Activated CD8-positive, alpha-beta T cell treated with anti-CD3 and anti-CD28 coated beads, Interleukin-2, amount 10 ng/mL, durations not matched to agents 7 days and 5 days (primary cell): ENCODE data around the gene SYNE2. TPM values are rescaled to one million over a fixed set of nuclear protein-coding genes. Genes with fewer than 3 reads are reported as not detected.
"Not testable (repeated sequence)": the region's sequence is repeated elsewhere in the genome, so short reads cannot be mapped to it uniquely, and the experiment has no call there.

Experiments
- ATAC-seq: fragments of 150-1000 bp; cut with Tn5 transposase; one replicate; pipeline ENCODE4 v1.10.0; 2021; ENCODE audit warnings: moderate library complexity
- CTCF ChIA-PET: fragments of 350-600 bp; sonication (Branson Sonifier 250); formaldehyde crosslinking; loops from one replicate; lab custom pipeline; 2021; ENCODE audit warnings: antibody characterized with exemption; lab: Charles Lee
- POLR2A ChIA-PET: fragments of 350-600 bp; sonication (Branson Sonifier 250); formaldehyde crosslinking; loops from one replicate; lab custom pipeline; 2021; ENCODE audit warnings: antibody characterized with exemption; lab: Charles Lee
- DNase-seq: peaks from one replicate; pipeline ENCODE4 v3.0.0-alpha.2; 2020
- H3K27ac Mint-ChIP-seq: one replicate; pipeline ENCODE4 v1.8.0; 2021; ENCODE audit warnings: mild to moderate bottlenecking, mixed read lengths
- H3K27me3 Mint-ChIP-seq: one replicate; pipeline ENCODE4 v1.8.0; 2021; ENCODE audit warnings: low read depth, mixed read lengths
- H3K36me3 Mint-ChIP-seq: one replicate; pipeline ENCODE4 v1.8.0; 2021; ENCODE audit warnings: low read depth, mixed read lengths
- H3K4me1 Mint-ChIP-seq: one replicate; pipeline ENCODE4 v1.8.0; 2021; ENCODE audit warnings: low read depth, mixed read lengths
- H3K4me3 Mint-ChIP-seq: one replicate; pipeline ENCODE4 v1.8.0; 2021; ENCODE audit warnings: mild to moderate bottlenecking, mixed read lengths
- H3K9me3 Mint-ChIP-seq: one replicate; pipeline ENCODE4 v1.8.0; 2022; ENCODE audit warnings: mixed read lengths; ENCODE audit not compliant: insufficient read depth
- total RNA-seq, 2 experiments: library from RNA; stranded (reverse); gene quantifications; one replicate each; pipeline ENCODE4 v1.2.3, GENCODE V29; 2021

SYNE2 gene
- total RNA-seq, 2 experiments from 2014 or later = 198 to 206 TPM

- ATAC-seq (no peak), DNase-seq (no peak)
- H3K36me3 Mint-ChIP-seq = peaks cover 58% of the 10 kb centered on the region
- no peaks in the 10 kb centered on the region for H3K9me3 Mint-ChIP-seq
- POLR2A ChIA-PET = no interaction called here
- CTCF ChIA-PET = no interaction called here
- no peaks in the 10 kb centered on the region for H3K27me3 Mint-ChIP-seq
- H3K27ac Mint-ChIP-seq = no peak overlapping the region
- no peak overlapping the region for H3K4me3 Mint-ChIP-seq
- peaks cover 6% of the 10 kb centered on the region for H3K4me1 Mint-ChIP-seq
Observed at GRCh38 chr14:64115401-64115800, 262.6 kb downstream of the SYNE2 start.

GRCh38 chr14:64117671-64118402, 265.0 kb downstream of the SYNE2 start:
- Mint-ChIP-seq H3K4me3 (no peak overlapping the region), H3K9me3 (no peaks in the 10 kb centered on the region), H3K4me1 (peaks cover 6% of the 10 kb centered on the region), H3K27ac (no peak overlapping the region), H3K36me3 (peaks cover 62% of the 10 kb centered on the region), H3K27me3 (no peaks in the 10 kb centered on the region)
- ChIA-PET CTCF (no interaction called here), POLR2A (no interaction called here)
- DNase-seq (no peak), ATAC-seq (no peak)

- H3K9me3 Mint-ChIP-seq, DNase-seq, ATAC-seq, H3K27me3 Mint-ChIP-seq, H3K4me3 Mint-ChIP-seq, CTCF ChIA-PET, POLR2A ChIA-PET, H3K27ac Mint-ChIP-seq, H3K4me1 Mint-ChIP-seq: not testable (repeated sequence)
- peaks cover 61% of the 10 kb centered on the region for H3K36me3 Mint-ChIP-seq
Observed at GRCh38 chr14:64118403-64118742, 265.6 kb downstream of the SYNE2 start.

- ATAC-seq (no peak), DNase-seq (no peak)
- ChIA-PET POLR2A (no interaction called here), CTCF (no interaction called here)
- H3K36me3 Mint-ChIP-seq = peaks cover 61% of the 10 kb centered on the region
- H3K9me3 Mint-ChIP-seq = no peaks in the 10 kb centered on the region
- H3K4me1 Mint-ChIP-seq = peaks cover 6% of the 10 kb centered on the region
- H3K27me3 Mint-ChIP-seq = no peaks in the 10 kb centered on the region
- H3K27ac Mint-ChIP-seq = no peak overlapping the region
- H3K4me3 Mint-ChIP-seq = no peak overlapping the region
Observed at GRCh38 chr14:64118892-64119291, 266.1 kb downstream of the SYNE2 start.

GRCh38 chr14:64119500-64119899, 266.7 kb downstream of the SYNE2 start:
- H3K27me3 Mint-ChIP-seq = no peaks in the 10 kb centered on the region
- no peak overlapping the region for H3K27ac Mint-ChIP-seq
- H3K36me3 Mint-ChIP-seq = peaks cover 58% of the 10 kb centered on the region
- ATAC-seq (no peak), DNase-seq (no peak)
- ChIA-PET POLR2A (interaction anchor here (0.6 kb wide), 1 partner anchor 172 kb away, joined by 3 read pairs; no protein-coding TSS in a partner anchor), CTCF (no interaction called here)
- H3K4me1 Mint-ChIP-seq = peaks cover 1% of the 10 kb centered on the region
- no peaks in the 10 kb centered on the region for H3K9me3 Mint-ChIP-seq
- H3K4me3 Mint-ChIP-seq = no peak overlapping the region

GRCh38 chr14:64119980-64120379, 267.2 kb downstream of the SYNE2 start:
- H3K4me3 Mint-ChIP-seq = no peak overlapping the region
- peaks cover 55% of the 10 kb centered on the region for H3K36me3 Mint-ChIP-seq
- H3K9me3 Mint-ChIP-seq = no peaks in the 10 kb centered on the region
- ChIA-PET POLR2A (interaction anchor here (0.6 kb wide), 1 partner anchor 171 kb away, joined by 3 read pairs; no protein-coding TSS in a partner anchor), CTCF (no interaction called here)
- no peaks in the 10 kb centered on the region for H3K4me1 Mint-ChIP-seq
- no peak overlapping the region for H3K27ac Mint-ChIP-seq
- H3K27me3 Mint-ChIP-seq = no peaks in the 10 kb centered on the region
- no peak for DNase-seq
- ATAC-seq = no peak

GRCh38 chr14:64123241-64123822, 270.5 kb downstream of the SYNE2 start:
- ChIA-PET POLR2A (no interaction called here), CTCF (interaction anchor here (1.2 to 2.4 kb wide), 2 partner anchors 172 to 180 kb away, joined by 4 to 6 read pairs; no protein-coding TSS in a partner anchor)
- no peaks in the 10 kb centered on the region for H3K9me3 Mint-ChIP-seq
- H3K4me3 Mint-ChIP-seq = no peak overlapping the region
- no peaks in the 10 kb centered on the region for H3K27me3 Mint-ChIP-seq
- DNase-seq = no peak
- H3K4me1 Mint-ChIP-seq = no peaks in the 10 kb centered on the region
- no peak for ATAC-seq
- H3K36me3 Mint-ChIP-seq = peaks cover 62% of the 10 kb centered on the region
- H3K27ac Mint-ChIP-seq = no peak overlapping the region

- H3K27me3 Mint-ChIP-seq = no peaks in the 10 kb centered on the region
- H3K4me3 Mint-ChIP-seq = no peak overlapping the region
- no peak overlapping the region for H3K27ac Mint-ChIP-seq
- CTCF ChIA-PET = no interaction called here
- H3K36me3 Mint-ChIP-seq = peaks cover 64% of the 10 kb centered on the region
- no peaks in the 10 kb centered on the region for H3K9me3 Mint-ChIP-seq
- no peak for ATAC-seq
- DNase-seq = no peak
- H3K4me1 Mint-ChIP-seq = no peaks in the 10 kb centered on the region
- POLR2A ChIA-PET = no interaction called here
Observed at GRCh38 chr14:64125270-64125669, 272.5 kb downstream of the SYNE2 start.

GRCh38 chr14:64126548-64126947, 273.7 kb downstream of the SYNE2 start:
- DNase-seq (no peak), ATAC-seq (no peak)
- Mint-ChIP-seq H3K36me3 (peaks cover 69% of the 10 kb centered on the region), H3K4me3 (no peak overlapping the region), H3K9me3 (no peaks in the 10 kb centered on the region), H3K27me3 (no peaks in the 10 kb centered on the region), H3K27ac (no peak overlapping the region), H3K4me1 (no peaks in the 10 kb centered on the region)
- ChIA-PET POLR2A (interaction anchor here (0.6 kb wide), 1 partner anchor 36 kb away, joined by 3 read pairs; no protein-coding TSS in a partner anchor), CTCF (no interaction called here)

- DNase-seq (no peak), ATAC-seq (no peak)
- Mint-ChIP-seq H3K36me3 (peaks cover 46% of the 10 kb centered on the region), H3K4me3 (no peak overlapping the region), H3K9me3 (no peaks in the 10 kb centered on the region), H3K27me3 (no peaks in the 10 kb centered on the region), H3K27ac (no peak overlapping the region), H3K4me1 (no peaks in the 10 kb centered on the region)
- ChIA-PET POLR2A (no interaction called here), CTCF (interaction anchor here (0.6 to 1.3 kb wide), 2 partner anchors 11 to 36 kb away, joined by 3 to 4 read pairs; no protein-coding TSS in a partner anchor)
Observed at GRCh38 chr14:64137657-64138290, 285.0 kb downstream of the SYNE2 start.

- Mint-ChIP-seq H3K4me3 (no peak overlapping the region), H3K27ac (no peak overlapping the region), H3K9me3 (no peaks in the 10 kb centered on the region), H3K4me1 (no peaks in the 10 kb centered on the region), H3K27me3 (no peaks in the 10 kb centered on the region), H3K36me3 (peaks cover 61% of the 10 kb centered on the region)
- ChIA-PET POLR2A (no interaction called here), CTCF (no interaction called here)
- DNase-seq (no peak), ATAC-seq (no peak)
Observed at GRCh38 chr14:64147126-64147790, 294.5 kb downstream of the SYNE2 start.

GRCh38 chr14:64149921-64150320, 297.1 kb downstream of the SYNE2 start:
- no peaks in the 10 kb centered on the region for H3K4me1 Mint-ChIP-seq
- ATAC-seq (no peak), DNase-seq (no peak)
- H3K27me3 Mint-ChIP-seq = no peaks in the 10 kb centered on the region
- POLR2A ChIA-PET = no interaction called here
- peaks cover 63% of the 10 kb centered on the region for H3K36me3 Mint-ChIP-seq
- no peak overlapping the region for H3K27ac Mint-ChIP-seq
- no peak overlapping the region for H3K4me3 Mint-ChIP-seq
- CTCF ChIA-PET = no interaction called here
- no peaks in the 10 kb centered on the region for H3K9me3 Mint-ChIP-seq
